GM12874 (cell line): ENCODE results near the gene RLN3.

ENCODE experiments used
- CTCF ChIP-seq: IDR thresholded peaks from 2 replicates; pipeline ENCODE4 v1.5.1; 2011; ENCODE audit warnings: low read depth, mild to moderate bottlenecking, control low read depth, low read length, moderate library complexity; ENCODE audit not compliant: insufficient read depth

The RLN3 gene

GRCh38 chr19:13995878-13996765 is 31.8 kb upstream of the RLN3 start:
- TF ChIP-seq CTCF, result no peak

GRCh38 chr19:13996928-13997630 is 30.9 kb upstream of the RLN3 start:
- TF ChIP-seq CTCF, result no peak

- TF ChIP-seq CTCF, result no peak
Measured at GRCh38 chr19:13997631-13997962, 30.4 kb upstream of the RLN3 start.

GRCh38 chr19:13998426-13998825 is 29.5 kb upstream of the RLN3 start:
- TF ChIP-seq CTCF, result no peak

GRCh38 chr19:13999085-13999484 is 28.9 kb upstream of the RLN3 start:
- TF ChIP-seq CTCF, result no peak

- TF ChIP-seq CTCF, result no peak
Measured at GRCh38 chr19:14000691-14001375, 27.1 kb upstream of the RLN3 start.

- no peak for TF ChIP-seq CTCF
Measured at GRCh38 chr19:14002571-14003250, 25.2 kb upstream of the RLN3 start.
